ENCODE data around the gene USH2A. TPM values are rescaled to one million over a fixed set of nuclear protein-coding genes. Genes with fewer than 3 reads are reported as not detected.
"Not testable (repeated sequence)": the region's sequence is repeated elsewhere in the genome, so short reads cannot be mapped to it uniquely, and the experiment has no call there.

Gene USH2A
- polyA plus RNA-seq, 3 donors: not detected

- no peaks in the 10 kb centered on the region for H3K79me2 ChIP-seq (ENCODE audit: insufficient read depth, low read length)
- no peak overlapping the region for H3K27ac Mint-ChIP-seq
- no peak overlapping the region for H2AFZ ChIP-seq (ENCODE audit: insufficient read depth, low read depth, low read length, poor library complexity, severe bottlenecking)
- no peak overlapping the region for H3K4me2 ChIP-seq (replicated peaks; ENCODE audit: extremely low read depth, low read length, poor library complexity, severe bottlenecking)
- no peak for TF ChIP-seq CTCF (IDR thresholded peaks at IDR 0.05)
- no peaks in the 10 kb centered on the region for H3K27me3 Mint-ChIP-seq (ENCODE audit: low read depth in 3 of 3)
- no peaks in the 10 kb centered on the region for H3K4me1 Mint-ChIP-seq
- H3K9ac ChIP-seq (ENCODE audit: insufficient read depth, low read length, poor library complexity, severe bottlenecking): no peak overlapping the region
- no peak for DNase-seq
- no peaks in the 10 kb centered on the region for H3K9me3 ChIP-seq (replicated peaks in 1 of 2; ENCODE audit: control insufficient read depth in 1 of 2, insufficient read depth in 1 of 2, low read length in 2 of 2)
- no peaks in the 10 kb centered on the region for H3K27me3 ChIP-seq (ENCODE audit: control insufficient read depth in 2 of 2, insufficient read depth in 2 of 2, low read length in 2 of 2)
- H4K20me1 ChIP-seq (ENCODE audit: insufficient read depth, low read length): no peaks in the 10 kb centered on the region
- H3K36me3 Mint-ChIP-seq: no peaks in the 10 kb centered on the region
- intact Hi-C loops (cut with micrococcal nuclease): no loop called here
- WGBS (ENCODE audit: insufficient coverage): 100% methylated on average over 1 of the region's 2 CpGs
- no peak overlapping the region for H3K27ac ChIP-seq (ENCODE audit: low read depth in 1 of 2, low read length in 2 of 2)
- H3K9me3 Mint-ChIP-seq: peaks cover 0 to 14% (median 10%) of the 10 kb centered on the region in 7 donors
- no peak overlapping the region for H3K4me3 ChIP-seq (replicated peaks in 1 of 3; ENCODE audit: low read depth in 2 of 3, low read length in 3 of 3)
- no peaks in the 10 kb centered on the region for H3K4me1 ChIP-seq (ENCODE audit: control insufficient read depth in 1 of 2, insufficient read depth in 2 of 2, low read length in 2 of 2)
- H3K36me3 ChIP-seq (replicated peaks in 1 of 2; ENCODE audit: control insufficient read depth in 1 of 2, insufficient read depth in 2 of 2, low read length in 2 of 2): no peaks in the 10 kb centered on the region
- no peak overlapping the region for H3K4me3 Mint-ChIP-seq
Measured at GRCh38 chr1:216153130-216153529, 270.1 kb downstream of the USH2A start.

GRCh38 chr1:216145451-216146018 is 277.7 kb downstream of the USH2A start:
- H3K4me3 ChIP-seq (replicated peaks in 1 of 3; ENCODE audit: low read depth in 2 of 3, low read length in 3 of 3); DNase-seq; H4K20me1 ChIP-seq (ENCODE audit: insufficient read depth, low read length); H3K36me3 ChIP-seq (replicated peaks in 1 of 2; ENCODE audit: control insufficient read depth in 1 of 2, insufficient read depth in 2 of 2, low read length in 2 of 2); H3K27me3 ChIP-seq (ENCODE audit: control insufficient read depth in 2 of 2, insufficient read depth in 2 of 2, low read length in 2 of 2); H3K27me3 Mint-ChIP-seq (ENCODE audit: low read depth in 3 of 3); H3K27ac Mint-ChIP-seq; intact Hi-C loops (cut with micrococcal nuclease); H3K36me3 Mint-ChIP-seq; H3K9me3 ChIP-seq (replicated peaks in 1 of 2; ENCODE audit: control insufficient read depth in 1 of 2, insufficient read depth in 1 of 2, low read length in 2 of 2); H3K4me3 Mint-ChIP-seq; H3K4me1 ChIP-seq (ENCODE audit: control insufficient read depth in 1 of 2, insufficient read depth in 2 of 2, low read length in 2 of 2); H3K4me2 ChIP-seq (replicated peaks; ENCODE audit: extremely low read depth, low read length, poor library complexity, severe bottlenecking); H3K9ac ChIP-seq (ENCODE audit: insufficient read depth, low read length, poor library complexity, severe bottlenecking); H3K79me2 ChIP-seq (ENCODE audit: insufficient read depth, low read length); H2AFZ ChIP-seq (ENCODE audit: insufficient read depth, low read depth, low read length, poor library complexity, severe bottlenecking); H3K4me1 Mint-ChIP-seq; H3K27ac ChIP-seq (ENCODE audit: low read depth in 1 of 2, low read length in 2 of 2): not testable (repeated sequence)
- H3K9me3 Mint-ChIP-seq: peaks cover 2 to 22% (median 3%) of the 10 kb centered on the region in 7 donors
- WGBS (ENCODE audit: insufficient coverage): no CpG with 5 or more reads among the region's 7 CpGs
